GM19438 (cell line): ENCODE results near the gene ANKRD34A.

ENCODE experiments used
- ATAC-seq: cut with Tn5 transposase; IDR thresholded peaks from one replicate; pipeline ENCODE4 v1.9.1; 2021; ENCODE audit warnings: low read depth; ENCODE audit not compliant: unreplicated experiment

The ANKRD34A gene

GRCh38 chr1:145916745-145917144 is 47.6 kb downstream of the ANKRD34A start:
- ATAC-seq: no peak

GRCh38 chr1:145912128-145912641 is 52.2 kb downstream of the ANKRD34A start:
- ATAC-seq: no peak
